OCI-LY7 (cell line): ENCODE measurements around the gene CISH. TPM values are rescaled to one million over a fixed set of nuclear protein-coding genes. Genes with fewer than 3 reads are reported as not detected.

Experiments used
- BruUV-seq: library from RNA; stranded (reverse); fragments of 400-500 nt; replicated peaks from 2 replicates; lab custom pipeline; 2021; lab: Mats Ljungman, UMichigan
- CTCF ChIA-PET: fragments of 300-600 bp; sonication (Branson Sonifier 250); formaldehyde crosslinking; loops from one replicate; lab custom pipeline; 2022; ENCODE audit warnings: antibody characterized with exemption; ENCODE audit not compliant: unreplicated experiment; lab: Charles Lee
- POLR2A ChIA-PET: fragments of 300-600 bp; sonication (Branson Sonifier 250); formaldehyde crosslinking; loops from one replicate; lab custom pipeline; 2022; ENCODE audit warnings: antibody characterized with exemption; lab: Charles Lee
- DNase-seq: peaks from one replicate; pipeline ENCODE4 v3.0.0-alpha.2; 2015; ENCODE audit warnings: low spot score
- H2AFZ ChIP-seq: fragments of 200-600 bp; sonication (generic), shearing (Covaris generic); 2 replicates; pipeline ENCODE4 v1.6.1; 2014; ENCODE audit warnings: mild to moderate bottlenecking, antibody characterized with exemption, low read length, moderate library complexity
- H3K27ac ChIP-seq: fragments of 200-600 bp; sonication (generic); 2 replicates; pipeline ENCODE4 v1.5.1; 2014; ENCODE audit warnings: mixed run types, low read depth, mild to moderate bottlenecking, moderate library complexity, low read length, inconsistent platforms; ENCODE audit not compliant: poor library complexity, severe bottlenecking
- H3K36me3 ChIP-seq: fragments of 200-600 bp; sonication (generic); 2 replicates; pipeline ENCODE4 v1.6.1; 2014; ENCODE audit warnings: mild to moderate bottlenecking, antibody characterized with exemption, low read length, moderate library complexity, mixed read lengths; ENCODE audit not compliant: insufficient read depth
- H3K4me1 ChIP-seq: fragments of 200-600 bp; sonication (generic); 2 replicates; pipeline ENCODE4 v1.5.1; 2014; ENCODE audit warnings: mild to moderate bottlenecking, low read length; ENCODE audit not compliant: insufficient read depth, poor library complexity, severe bottlenecking
- H3K4me2 ChIP-seq: fragments of 200-600 bp; sonication (generic); 2 replicates; pipeline ENCODE4 v1.6.1; 2014; ENCODE audit warnings: mild to moderate bottlenecking, low read length
- H3K4me3 ChIP-seq: fragments of 200-600 bp; sonication (generic); 2 replicates; pipeline ENCODE4 v1.5.1; 2014; ENCODE audit warnings: mild to moderate bottlenecking, low read depth, low read length; ENCODE audit not compliant: poor library complexity, severe bottlenecking
- H3K79me2 ChIP-seq: fragments of 200-600 bp; sonication (generic); 2 replicates; pipeline ENCODE4 v1.6.1; 2016; ENCODE audit warnings: low read depth, mild to moderate bottlenecking, low read length, moderate library complexity, mixed read lengths; ENCODE audit not compliant: insufficient read depth
- H3K9me2 ChIP-seq: fragments of 200-600 bp; sonication (generic); 2 replicates; pipeline ENCODE4 v1.6.1; 2016; ENCODE audit warnings: mild to moderate bottlenecking, low read length, mixed read lengths; ENCODE audit not compliant: insufficient read depth
- H3K9me3 ChIP-seq: fragments of 200-600 bp; sonication (generic); 2 replicates; pipeline ENCODE4 v1.6.1; 2014; ENCODE audit warnings: mild to moderate bottlenecking, mixed run types, low read length, mixed read lengths
- H4K20me1 ChIP-seq: fragments of 200-600 bp; sonication (generic); 2 replicates; pipeline ENCODE4 v1.6.1; 2014; ENCODE audit warnings: mild to moderate bottlenecking, antibody characterized with exemption, low read length, moderate library complexity, mixed read lengths; ENCODE audit not compliant: insufficient read depth
- EZH2phosphoT487 ChIP-seq: fragments of 200-600 bp; sonication (generic); IDR thresholded peaks from 2 replicates; pipeline ENCODE4 v1.6.1; 2018; ENCODE audit warnings: low read depth, borderline replicate concordance, mild to moderate bottlenecking, mixed run types, antibody characterized with exemption, low read length, moderate library complexity, mixed read lengths
- intact Hi-C: fragments of 100-400 bp; cut with micrococcal nuclease; formaldehyde crosslinking; loops from one replicate; pipeline ENCODE4 v1.10.0; 2022; ENCODE audit not compliant: unreplicated experiment
- total RNA-seq, 2 experiments: library from RNA; depleted of rRNA in 1 of 2; stranded (reverse); fragments of >200 nt in 1 of 2; shearing (Covaris generic) in 1 of 2; gene quantifications; 2 replicates each; pipeline ENCODE4 v1.2.3, GENCODE V29; 2014 to 2022
- TF ChIP-seq, protein P1 (sequence below): fragments of 200-600 bp; sonication (generic); conservative IDR thresholded peaks from 2 replicates; pipeline ENCODE4 v1.5.1; 2014; ENCODE audit warnings: mild to moderate bottlenecking, antibody characterized with exemption, low read length, moderate library complexity, mixed read lengths

CISH gene
- total RNA-seq, 2 experiments from 2014 or later = not detected

DNA sequence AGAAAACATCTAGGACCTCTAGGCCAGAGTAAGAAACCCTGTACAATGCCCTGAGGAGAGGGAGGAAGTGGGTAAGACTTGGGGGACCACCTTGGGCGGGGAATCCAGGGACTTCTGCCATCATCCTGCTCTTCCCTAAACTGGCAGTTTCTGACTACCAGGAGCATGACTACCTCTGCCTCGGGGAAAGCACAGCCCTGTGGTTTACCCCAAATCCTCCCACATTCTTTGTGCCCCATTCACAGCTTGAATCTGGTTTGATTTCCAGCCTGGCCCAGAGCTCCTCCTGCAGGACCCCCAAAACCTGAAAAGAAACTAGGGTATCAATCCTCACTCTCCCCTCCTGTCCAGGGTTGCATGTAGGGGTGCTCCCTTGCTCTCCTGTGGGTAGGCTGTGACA is 48.7 kb downstream of the CISH start:
- no peaks in the 10 kb centered on the region for H3K79me2 ChIP-seq
- no peaks in the 10 kb centered on the region for H3K9me2 ChIP-seq
- no peak overlapping the region for H2AFZ ChIP-seq
- BruUV-seq = no TSS peak
- H3K27ac ChIP-seq = no peak overlapping the region
- no peak overlapping the region for H3K4me2 ChIP-seq
- H4K20me1 ChIP-seq = no peaks in the 10 kb centered on the region; the same call in 1 of the 2 replicates
- H3K4me1 ChIP-seq = peaks cover 9% of the 10 kb centered on the region
- ChIA-PET CTCF (no interaction called here), POLR2A (interaction anchor here (0.9 kb wide), 1 partner anchor 89 kb away, joined by 4 read pairs; no protein-coding TSS in a partner anchor)
- H3K36me3 ChIP-seq = no peaks in the 10 kb centered on the region
- H3K4me3 ChIP-seq = no peak overlapping the region
- intact Hi-C loops = no loop called here
- no peak for DNase-seq
- TF ChIP-seq, protein P1, sequence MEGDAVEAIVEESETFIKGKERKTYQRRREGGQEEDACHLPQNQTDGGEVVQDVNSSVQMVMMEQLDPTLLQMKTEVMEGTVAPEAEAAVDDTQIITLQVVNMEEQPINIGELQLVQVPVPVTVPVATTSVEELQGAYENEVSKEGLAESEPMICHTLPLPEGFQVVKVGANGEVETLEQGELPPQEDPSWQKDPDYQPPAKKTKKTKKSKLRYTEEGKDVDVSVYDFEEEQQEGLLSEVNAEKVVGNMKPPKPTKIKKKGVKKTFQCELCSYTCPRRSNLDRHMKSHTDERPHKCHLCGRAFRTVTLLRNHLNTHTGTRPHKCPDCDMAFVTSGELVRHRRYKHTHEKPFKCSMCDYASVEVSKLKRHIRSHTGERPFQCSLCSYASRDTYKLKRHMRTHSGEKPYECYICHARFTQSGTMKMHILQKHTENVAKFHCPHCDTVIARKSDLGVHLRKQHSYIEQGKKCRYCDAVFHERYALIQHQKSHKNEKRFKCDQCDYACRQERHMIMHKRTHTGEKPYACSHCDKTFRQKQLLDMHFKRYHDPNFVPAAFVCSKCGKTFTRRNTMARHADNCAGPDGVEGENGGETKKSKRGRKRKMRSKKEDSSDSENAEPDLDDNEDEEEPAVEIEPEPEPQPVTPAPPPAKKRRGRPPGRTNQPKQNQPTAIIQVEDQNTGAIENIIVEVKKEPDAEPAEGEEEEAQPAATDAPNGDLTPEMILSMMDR = no peak
- H3K9me3 ChIP-seq = no peaks in the 10 kb centered on the region

DNA sequence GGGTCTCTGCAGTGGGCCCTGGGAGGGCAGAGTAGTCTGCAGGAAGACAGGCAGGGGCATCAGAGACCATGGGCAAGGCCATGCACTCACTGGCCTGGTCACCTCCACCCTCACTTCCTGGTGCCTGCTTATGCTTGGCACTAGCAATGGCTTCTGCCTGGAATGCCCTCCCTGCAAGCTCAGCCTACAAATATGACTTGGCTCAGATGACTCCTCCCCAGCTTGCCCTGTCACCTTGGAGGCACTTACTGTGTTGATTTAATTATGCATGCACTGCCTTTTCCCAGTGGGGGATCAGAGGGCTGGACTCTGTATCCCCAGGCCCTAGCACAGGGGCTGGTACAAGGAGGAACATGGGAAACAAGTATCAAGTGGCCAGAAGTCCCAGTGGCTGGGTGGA is 51.9 kb downstream of the CISH start:
- intact Hi-C loops = no loop called here
- no peak for DNase-seq
- Histone ChIP-seq H3K4me2 (no peak overlapping the region), H3K4me3 (no peak overlapping the region), H3K27ac (no peak overlapping the region), H3K4me1 (no peaks in the 10 kb centered on the region), H3K9me2 (no peaks in the 10 kb centered on the region), H4K20me1 (no peaks in the 10 kb centered on the region; the same call in 1 of the 2 replicates), H2AFZ (no peak overlapping the region), H3K9me3 (no peaks in the 10 kb centered on the region), H3K79me2 (no peaks in the 10 kb centered on the region), H3K36me3 (no peaks in the 10 kb centered on the region)
- POLR2A ChIA-PET = no interaction called here
- TF ChIP-seq, protein P1 = no peak
- TF ChIP-seq EZH2phosphoT487 = no peak
- BruUV-seq = no TSS peak
- CTCF ChIA-PET = no interaction called here

DNA sequence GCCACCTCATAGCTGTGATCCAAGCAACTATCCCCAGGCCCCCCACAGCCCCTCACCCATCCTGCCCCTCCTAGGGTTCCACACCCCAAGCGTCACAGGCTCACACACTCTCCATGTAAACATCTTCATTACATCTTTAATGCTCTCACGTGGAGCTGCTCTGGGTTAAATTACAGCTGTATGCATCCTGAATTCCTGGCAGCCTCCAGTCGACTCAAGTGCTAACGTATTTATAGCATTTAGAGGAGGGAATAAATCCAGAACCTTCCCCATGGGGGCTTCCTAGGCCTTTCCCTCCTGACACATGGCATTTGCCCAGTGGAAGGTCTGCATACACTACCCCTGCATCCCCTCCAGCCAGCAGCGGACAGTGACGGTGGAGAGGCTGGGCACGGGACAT is 53.7 kb downstream of the CISH start:
- H2AFZ ChIP-seq = no peak overlapping the region
- no peaks in the 10 kb centered on the region for H3K9me3 ChIP-seq
- H3K4me1 ChIP-seq = no peaks in the 10 kb centered on the region
- intact Hi-C loops = no loop called here
- H3K79me2 ChIP-seq = no peaks in the 10 kb centered on the region
- no peaks in the 10 kb centered on the region for H3K36me3 ChIP-seq
- no peak overlapping the region for H3K27ac ChIP-seq
- DNase-seq = no peak
- H3K4me3 ChIP-seq = no peak overlapping the region
- no peak overlapping the region for H3K4me2 ChIP-seq
- POLR2A ChIA-PET = no interaction called here
- TF ChIP-seq EZH2phosphoT487 = no peak
- TF ChIP-seq, protein P1 = no peak
- H3K9me2 ChIP-seq = no peaks in the 10 kb centered on the region
- CTCF ChIA-PET = no interaction called here
- H4K20me1 ChIP-seq = no peaks in the 10 kb centered on the region; the same call in 1 of the 2 replicates
- BruUV-seq = no TSS peak
